Liver (tissue), 9 donors: Measurements from ENCODE around the gene FBXW11. TPM values are rescaled to one million over a fixed set of nuclear protein-coding genes. Genes with fewer than 3 reads are reported as not detected.

Source experiments
- DNase-seq: peaks from one replicate; pipeline ENCODE4 v3.0.0-alpha.2; 2017; ENCODE audit warnings: low spot score
- H3K27ac ChIP-seq, 2 donors: one replicate each; pipeline ENCODE4 v1.7.0; 2013; ENCODE audit warnings: inconsistent platforms in 2 of 2, low read length in 2 of 2, control low read depth in 1 of 2, low read depth in 1 of 2, mild to moderate bottlenecking in 1 of 2
- H3K27me3 ChIP-seq, 4 donors: one replicate each; pipeline versions ENCODE4 v1.6.1 to v1.7.0; 2013; ENCODE audit warnings: low read length in 3 of 4, inconsistent platforms in 1 of 4, mild to moderate bottlenecking in 1 of 4, moderate library complexity in 1 of 4; ENCODE audit not compliant: control insufficient read depth in 4 of 4, insufficient read depth in 4 of 4
- H3K36me3 ChIP-seq, 4 donors: one replicate each; pipeline versions ENCODE4 v1.6.1 to v1.7.0; 2013; ENCODE audit warnings: low read length in 3 of 4, mild to moderate bottlenecking in 3 of 4, low read depth in 1 of 4, moderate library complexity in 1 of 4; ENCODE audit not compliant: control insufficient read depth in 4 of 4, insufficient read depth in 3 of 4
- H3K4me1 ChIP-seq, 4 donors: one replicate each; pipeline versions ENCODE4 v1.6.1 to v1.7.0; 2013; ENCODE audit warnings: low read length in 3 of 4, mild to moderate bottlenecking in 3 of 4, moderate library complexity in 1 of 4; ENCODE audit not compliant: control insufficient read depth in 4 of 4, insufficient read depth in 4 of 4
- H3K4me3 ChIP-seq, 3 donors: one replicate each; pipeline versions ENCODE4 v1.6.1 to v1.7.0; 2013; ENCODE audit warnings: low read length in 3 of 3, control low read depth in 1 of 3, low read depth in 1 of 3, mild to moderate bottlenecking in 1 of 3
- H3K9ac ChIP-seq, 2 donors: one replicate each; pipeline ENCODE4 v1.7.0; 2013; ENCODE audit warnings: low read length in 2 of 2, mild to moderate bottlenecking in 2 of 2, moderate library complexity in 2 of 2, control low read depth in 1 of 2, low read depth in 1 of 2
- H3K9me3 ChIP-seq, 4 donors: one replicate each; pipeline versions ENCODE4 v1.6.1 to v1.7.0; 2013; ENCODE audit warnings: low read length in 3 of 4; ENCODE audit not compliant: control insufficient read depth in 4 of 4
- FOXA2 ChIP-seq: IDR thresholded peaks from 2 replicates; pipeline ENCODE4 v1.6.1; 2016; ENCODE audit warnings: antibody characterized with exemption
- GABPA ChIP-seq, 2 donors: IDR thresholded peaks in 1 of 2; conservative IDR thresholded peaks in 1 of 2; 2 replicates each; pipeline ENCODE4 v1.6.1; 2016; ENCODE audit warnings: antibody characterized with exemption in 2 of 2, mild to moderate bottlenecking in 1 of 2, moderate library complexity in 1 of 2
- HNF4A ChIP-seq, 2 donors: conservative IDR thresholded peaks; 2 replicates each; pipeline ENCODE4 v1.6.1; 2016; ENCODE audit warnings: antibody characterized with exemption in 2 of 2, mild to moderate bottlenecking in 2 of 2
- HNF4G ChIP-seq: IDR thresholded peaks from 2 replicates; pipeline ENCODE4 v1.6.1; 2016; ENCODE audit warnings: antibody characterized with exemption
- JUND ChIP-seq, 2 donors: IDR thresholded peaks; 2 replicates each; pipeline ENCODE4 v1.6.1; 2016; ENCODE audit warnings: antibody characterized with exemption in 2 of 2
- NR2F2 ChIP-seq: IDR thresholded peaks from 2 replicates; pipeline ENCODE4 v1.6.1; 2016; ENCODE audit warnings: antibody characterized with exemption
- RAD21 ChIP-seq, 2 donors: IDR thresholded peaks; 2 replicates each; pipeline ENCODE4 v1.6.1; 2016; ENCODE audit warnings: antibody characterized with exemption in 2 of 2, mild to moderate bottlenecking in 2 of 2
- RXRA ChIP-seq, 2 donors: IDR thresholded peaks; 2 replicates each; pipeline ENCODE4 v1.6.1; 2017 to 2018; ENCODE audit warnings: antibody characterized with exemption in 2 of 2, mild to moderate bottlenecking in 1 of 2
- SP1 ChIP-seq: IDR thresholded peaks from 2 replicates; pipeline ENCODE4 v1.6.1; 2018; ENCODE audit warnings: antibody characterized with exemption, mild to moderate bottlenecking
- TAF1 ChIP-seq: conservative IDR thresholded peaks from 2 replicates; pipeline ENCODE4 v1.6.1; 2016; ENCODE audit warnings: antibody characterized with exemption, mild to moderate bottlenecking
- YY1 ChIP-seq: IDR thresholded peaks from 2 replicates; pipeline ENCODE4 v1.6.1; 2016; ENCODE audit warnings: antibody characterized with exemption, mild to moderate bottlenecking
- ZBTB33 ChIP-seq: IDR thresholded peaks from 2 replicates; pipeline ENCODE4 v1.6.1; 2016; ENCODE audit warnings: antibody characterized with exemption
- WGBS: extraction: QIAGEN DNeasy Blood & Tissue Kit; methylation state at CpG from one replicate; pipeline ENCODE4 v1.1.7; 2013; 5-methylcytosine and 5-hydroxymethylcytosine counted together
- polyA plus RNA-seq, 2 donors: library from polyadenylated mRNA; stranded (reverse) in 1 of 2; unstranded in 1 of 2; fragments of 200-250 nt in 1 of 2; fragments of >200 nt in 1 of 2; fragmentation: Nextera tagmentation in 1 of 2; extraction: Ambion mirVana in 1 of 2; gene quantifications; one replicate each; pipeline versions ENCODE4 v1.2.1 to v1.2.3, GENCODE V29; 2013 to 2015
- total RNA-seq, 2 donors: library from RNA; depleted of rRNA; stranded (reverse); fragments of >200 nt; gene quantifications; one replicate each; pipeline ENCODE4 v1.2.3, GENCODE V29; 2014
- TF ChIP-seq, protein P1 (sequence below): IDR thresholded peaks from 2 replicates; pipeline ENCODE4 v1.6.1; 2016; ENCODE audit warnings: antibody characterized with exemption
- TF ChIP-seq, protein P2 (sequence below): fragments of 150-350 bp; IDR thresholded peaks from 2 replicates; pipeline ENCODE4 v1.5.1; 2017; ENCODE audit warnings: improper control_type of control experiment, low read depth, low read length; ENCODE audit not compliant: missing input control
- TF ChIP-seq, protein P3 (sequence below): IDR thresholded peaks from 2 replicates; pipeline ENCODE4 v1.6.1; 2016; ENCODE audit warnings: antibody characterized with exemption
- donor health status: healthy.
- donor health status: healthy.
- donor health status: healthy.
- donor health status: healthy.
- donor health status: healthy.

The FBXW11 gene
- total and polyA plus RNA-seq, 4 donors = 11.2 to 37.5 (median 22.0) TPM

DNA sequence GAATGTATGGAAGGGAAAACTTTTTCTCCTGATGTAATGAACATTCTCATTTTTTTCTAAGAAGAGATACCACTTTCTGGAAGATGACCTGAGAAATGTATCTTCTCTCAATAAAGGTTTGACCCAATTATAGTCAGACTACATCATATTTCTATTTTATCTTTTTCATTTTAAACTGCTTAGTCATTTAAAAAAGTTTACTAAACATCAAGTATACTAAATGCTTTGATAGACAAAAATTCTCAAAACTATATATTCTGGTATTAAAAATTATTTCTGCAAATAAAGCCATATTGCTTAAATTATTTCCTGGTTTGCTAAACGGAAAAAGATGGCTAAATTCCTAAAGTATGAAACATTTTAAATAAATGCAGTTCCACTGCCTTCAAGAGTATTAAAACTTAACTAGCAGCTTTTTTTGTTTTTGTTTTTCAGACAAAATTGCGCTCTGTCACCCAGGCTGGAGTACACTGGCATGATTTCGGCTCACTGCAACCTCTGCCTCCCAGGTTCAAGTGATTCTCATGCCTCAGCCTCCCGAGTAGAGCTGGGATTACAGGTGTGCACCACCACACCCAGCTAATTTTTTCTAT, 37.1 kb downstream of the FBXW11 start:
- Histone ChIP-seq H3K27me3 (no peaks in the 10 kb centered on the region), H3K4me3 (no peak overlapping the region), H3K27ac (no peak overlapping the region), H3K9ac (no peak overlapping the region), H3K4me1 (peaks cover 0 to 3% (median under 1%) of the 10 kb centered on the region in 4 donors), H3K9me3 (no peaks in the 10 kb centered on the region), H3K36me3 (no peaks in the 10 kb centered on the region)
- no peak for TF ChIP-seq NR2F2
- TF ChIP-seq, protein P1, sequence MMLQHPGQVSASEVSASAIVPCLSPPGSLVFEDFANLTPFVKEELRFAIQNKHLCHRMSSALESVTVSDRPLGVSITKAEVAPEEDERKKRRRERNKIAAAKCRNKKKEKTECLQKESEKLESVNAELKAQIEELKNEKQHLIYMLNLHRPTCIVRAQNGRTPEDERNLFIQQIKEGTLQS = no peak
- TF ChIP-seq RXRA (IDR thresholded peaks at IDR 0.05) = no peak
- TF ChIP-seq FOXA2 = no peak
- TF ChIP-seq HNF4A (conservative IDR thresholded peaks at IDR 0.05) = no peak
- no peak for TF ChIP-seq TAF1
- TF ChIP-seq, protein P2, sequence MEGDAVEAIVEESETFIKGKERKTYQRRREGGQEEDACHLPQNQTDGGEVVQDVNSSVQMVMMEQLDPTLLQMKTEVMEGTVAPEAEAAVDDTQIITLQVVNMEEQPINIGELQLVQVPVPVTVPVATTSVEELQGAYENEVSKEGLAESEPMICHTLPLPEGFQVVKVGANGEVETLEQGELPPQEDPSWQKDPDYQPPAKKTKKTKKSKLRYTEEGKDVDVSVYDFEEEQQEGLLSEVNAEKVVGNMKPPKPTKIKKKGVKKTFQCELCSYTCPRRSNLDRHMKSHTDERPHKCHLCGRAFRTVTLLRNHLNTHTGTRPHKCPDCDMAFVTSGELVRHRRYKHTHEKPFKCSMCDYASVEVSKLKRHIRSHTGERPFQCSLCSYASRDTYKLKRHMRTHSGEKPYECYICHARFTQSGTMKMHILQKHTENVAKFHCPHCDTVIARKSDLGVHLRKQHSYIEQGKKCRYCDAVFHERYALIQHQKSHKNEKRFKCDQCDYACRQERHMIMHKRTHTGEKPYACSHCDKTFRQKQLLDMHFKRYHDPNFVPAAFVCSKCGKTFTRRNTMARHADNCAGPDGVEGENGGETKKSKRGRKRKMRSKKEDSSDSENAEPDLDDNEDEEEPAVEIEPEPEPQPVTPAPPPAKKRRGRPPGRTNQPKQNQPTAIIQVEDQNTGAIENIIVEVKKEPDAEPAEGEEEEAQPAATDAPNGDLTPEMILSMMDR = no peak
- no peak for TF ChIP-seq JUND (IDR thresholded peaks at IDR 0.05)
- DNase-seq = no peak
- 96% methylated on average over 4 of the region's 4 CpGs for WGBS

GRCh38 chr5:171968531-171968930, 37.9 kb downstream of the FBXW11 start:
- WGBS = 75% methylated on average over 3 of the region's 3 CpGs
- Histone ChIP-seq H3K9ac (no peak overlapping the region), H3K27ac (no peak overlapping the region), H3K27me3 (no peaks in the 10 kb centered on the region), H3K9me3 (no peaks in the 10 kb centered on the region), H3K36me3 (no peaks in the 10 kb centered on the region), H3K4me3 (no peak overlapping the region), H3K4me1 (peaks cover 0 to 3% (median under 1%) of the 10 kb centered on the region in 4 donors)
- no peak for DNase-seq
- no peak for TF ChIP-seq SP1
- TF ChIP-seq YY1 = no peak
- TF ChIP-seq, protein P3, sequence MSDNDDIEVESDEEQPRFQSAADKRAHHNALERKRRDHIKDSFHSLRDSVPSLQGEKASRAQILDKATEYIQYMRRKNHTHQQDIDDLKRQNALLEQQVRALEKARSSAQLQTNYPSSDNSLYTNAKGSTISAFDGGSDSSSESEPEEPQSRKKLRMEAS = no peak
- TF ChIP-seq HNF4G = no peak
- TF ChIP-seq, protein P1 = no peak
- no peak for TF ChIP-seq FOXA2
- no peak for TF ChIP-seq ZBTB33
- TF ChIP-seq NR2F2 = no peak
- TF ChIP-seq RXRA (IDR thresholded peaks at IDR 0.05) = no peak
- TF ChIP-seq HNF4A (conservative IDR thresholded peaks at IDR 0.05) = no peak
- TF ChIP-seq, protein P2 = no peak
- no peak for TF ChIP-seq RAD21 (IDR thresholded peaks at IDR 0.05)
- TF ChIP-seq GABPA (IDR thresholded peaks at IDR 0.05 in 1 of 2, conservative IDR thresholded peaks at IDR 0.05 in 1 of 2) = no peak
- TF ChIP-seq JUND (IDR thresholded peaks at IDR 0.05) = no peak
